CD8-positive, alpha-beta memory T cell (primary cell): ENCODE results near the gene RARS2. TPM values are rescaled to one million over a fixed set of nuclear protein-coding genes. Genes with fewer than 3 reads are reported as not detected.

Experiments used
- CTCF ChIA-PET: fragments of 350-600 bp; sonication (Branson Sonifier 250); formaldehyde crosslinking; loops from one replicate; lab custom pipeline; 2021; ENCODE audit warnings: antibody characterized with exemption; lab: Charles Lee
- POLR2A ChIA-PET: fragments of 350-600 bp; sonication (Branson Sonifier 250); formaldehyde crosslinking; loops from one replicate; lab custom pipeline; 2021; ENCODE audit warnings: antibody characterized with exemption; lab: Charles Lee
- DNase-seq, 5 donors: peaks; one replicate each; pipeline versions ENCODE4 v3.0.0 to v3.0.0-alpha.2; 2020 to 2022; ENCODE audit warnings: mixed read lengths in 1 of 5
- H3K27ac ChIP-seq: one replicate; pipeline ENCODE4 v1.7.0; 2013; ENCODE audit warnings: low read depth, mild to moderate bottlenecking, low read length, moderate library complexity
- H3K27me3 ChIP-seq: 2 replicates; pipeline ENCODE4 v1.7.0; 2013; ENCODE audit warnings: low read length, mild to moderate bottlenecking; ENCODE audit not compliant: insufficient read depth, poor library complexity, severe bottlenecking
- H3K36me3 ChIP-seq: 2 replicates; pipeline ENCODE4 v1.7.0; 2013; ENCODE audit warnings: mild to moderate bottlenecking, low read length, moderate library complexity; ENCODE audit not compliant: insufficient read depth
- H3K4me1 ChIP-seq: 2 replicates; pipeline ENCODE4 v1.7.0; 2013; ENCODE audit warnings: mild to moderate bottlenecking, low read length, moderate library complexity; ENCODE audit not compliant: insufficient read depth
- H3K4me3 ChIP-seq: 2 replicates; pipeline ENCODE4 v1.7.0; 2013; ENCODE audit warnings: mild to moderate bottlenecking, low read length
- H3K9me3 ChIP-seq: 2 replicates; pipeline ENCODE4 v1.7.0; 2013; ENCODE audit warnings: mild to moderate bottlenecking, low read length
- H3K27ac Mint-ChIP-seq, 8 donors: one replicate each; pipeline ENCODE4 v1.8.0; 2020 to 2021; ENCODE audit warnings: mixed read lengths in 8 of 8, mild to moderate bottlenecking in 6 of 8, inconsistent platforms in 3 of 8, moderate library complexity in 3 of 8
- H3K27me3 Mint-ChIP-seq, 2 donors: one replicate each; pipeline ENCODE4 v1.8.0; 2020 to 2021; ENCODE audit warnings: mixed read lengths in 2 of 2, mild to moderate bottlenecking in 1 of 2, moderate library complexity in 1 of 2
- H3K36me3 Mint-ChIP-seq, 3 donors: one replicate each; pipeline ENCODE4 v1.8.0; 2020 to 2021; ENCODE audit warnings: mixed read lengths in 3 of 3, inconsistent platforms in 1 of 3, mild to moderate bottlenecking in 1 of 3
- H3K4me1 Mint-ChIP-seq, 3 donors: one replicate each; pipeline ENCODE4 v1.8.0; 2020 to 2021; ENCODE audit warnings: mixed read lengths in 3 of 3, inconsistent platforms in 1 of 3, mild to moderate bottlenecking in 1 of 3
- H3K4me3 Mint-ChIP-seq, 7 donors: one replicate each; pipeline ENCODE4 v1.8.0; 2020 to 2021; ENCODE audit warnings: mixed read lengths in 7 of 7, mild to moderate bottlenecking in 6 of 7, moderate library complexity in 4 of 7, inconsistent platforms in 2 of 7
- H3K9me3 Mint-ChIP-seq, 5 donors: one replicate each; pipeline ENCODE4 v1.8.0; 2020 to 2022; ENCODE audit warnings: mixed read lengths in 5 of 5, mild to moderate bottlenecking in 3 of 5, moderate library complexity in 2 of 5, inconsistent platforms in 1 of 5
- polyA plus RNA-seq: library from polyadenylated mRNA; unstranded; fragments of 300-500 nt; fragmentation: Illumina TruSeq; gene quantifications from one replicate; pipeline ENCODE4 v1.2.3, GENCODE V29; 2021
- total RNA-seq, 2 experiments: library from RNA; stranded (reverse); gene quantifications; one replicate each; pipeline ENCODE4 v1.2.3, GENCODE V29; 2021

Gene RARS2
- total and polyA plus RNA-seq, 3 experiments from 2014 or later = 19.2 to 27.9 (median 20.6) TPM

- DNase-seq = no peak
- CTCF ChIA-PET = no interaction called here
- Histone ChIP-seq H3K36me3 (no peaks in the 10 kb centered on the region), H3K4me3 (peak overlapping the region; percentile 98), H3K27ac (no peak overlapping the region), H3K4me1 (peaks cover 36% of the 10 kb centered on the region), H3K27me3 (no peaks in the 10 kb centered on the region), H3K9me3 (no peaks in the 10 kb centered on the region)
- H3K4me3 Mint-ChIP-seq = peak overlapping the region; percentile 87 to 98 (median 92)
- POLR2A ChIA-PET = interaction anchor here (1.3 kb wide), 1 partner anchor 111 kb away, joined by 4 read pairs; the partner anchor contains the start of gene AKIRIN2
- H3K36me3 Mint-ChIP-seq = peaks cover 0 to 42% (median 10%) of the 10 kb centered on the region in 3 donors
- H3K4me1 Mint-ChIP-seq = peaks cover 52 to 79% (median 76%) of the 10 kb centered on the region in 3 donors
- peak overlapping the region in 5 of 8 donors; percentile 80 to 99 (median 93) for H3K27ac Mint-ChIP-seq
- H3K9me3 Mint-ChIP-seq = no peaks in the 10 kb centered on the region
- H3K27me3 Mint-ChIP-seq = no peaks in the 10 kb centered on the region
Measured at GRCh38 chr6:87590990-87591389, 1.2 kb upstream of the RARS2 start.

GRCh38 chr6:87590417-87590880 lies 662 bp upstream of the RARS2 start:
- Mint-ChIP-seq H3K4me3 (peak overlapping the region; percentile 87 to 98 (median 92)), H3K27ac (peak overlapping the region; percentile 80 to 99 (median 94)), H3K36me3 (peaks cover 0 to 40% (median 9%) of the 10 kb centered on the region in 3 donors), H3K4me1 (peaks cover 55 to 83% (median 79%) of the 10 kb centered on the region in 3 donors), H3K9me3 (no peaks in the 10 kb centered on the region), H3K27me3 (no peaks in the 10 kb centered on the region)
- Histone ChIP-seq H3K4me3 (peak overlapping the region; percentile 98), H3K27ac (peak overlapping the region; percentile 90), H3K36me3 (no peaks in the 10 kb centered on the region), H3K9me3 (no peaks in the 10 kb centered on the region), H3K27me3 (no peaks in the 10 kb centered on the region), H3K4me1 (peaks cover 37% of the 10 kb centered on the region)
- CTCF ChIA-PET = no interaction called here
- no peak for DNase-seq
- POLR2A ChIA-PET = interaction anchor here (1.4 to 3.1 kb wide), 2 partner anchors 97 to 112 kb away, joined by 3 to 21 read pairs; partner anchors contain the start of gene AKIRIN2

- no peaks in the 10 kb centered on the region for H3K27me3 ChIP-seq
- H3K9me3 Mint-ChIP-seq = no peaks in the 10 kb centered on the region
- peaks cover 61 to 85% (median 81%) of the 10 kb centered on the region in 3 donors for H3K4me1 Mint-ChIP-seq
- H3K27ac ChIP-seq = peak overlapping the region; percentile 90
- peak overlapping the region; percentile 36 to 99 (median 94) for H3K27ac Mint-ChIP-seq
- no peaks in the 10 kb centered on the region for H3K27me3 Mint-ChIP-seq
- H3K9me3 ChIP-seq = no peaks in the 10 kb centered on the region
- peak overlapping the region; percentile 98 for H3K4me3 ChIP-seq
- POLR2A ChIA-PET = interaction anchor here (0.5 to 3.1 kb wide), 7 partner anchors 78 to 1378 kb away, joined by 3 to 21 read pairs (median 3); partner anchors contain the start of gene AKIRIN2
- H3K4me3 Mint-ChIP-seq = peak overlapping the region; percentile 87 to 98 (median 92)
- peaks cover 44% of the 10 kb centered on the region for H3K4me1 ChIP-seq
- CTCF ChIA-PET = interaction anchor here (0.8 kb wide), 1 partner anchor 115 kb away, joined by 3 read pairs; no protein-coding TSS in a partner anchor
- DNase-seq = no peak
- peaks cover 0 to 39% (median 4%) of the 10 kb centered on the region in 3 donors for H3K36me3 Mint-ChIP-seq
- no peaks in the 10 kb centered on the region for H3K36me3 ChIP-seq
Measured at GRCh38 chr6:87588756-87589407, 905 bp downstream of the RARS2 start.

- Mint-ChIP-seq H3K27me3 (no peaks in the 10 kb centered on the region), H3K9me3 (no peaks in the 10 kb centered on the region), H3K4me1 (peaks cover 62 to 92% (median 90%) of the 10 kb centered on the region in 3 donors), H3K27ac (peak overlapping the region in 1 of 8 donors; percentile 7), H3K4me3 (peak overlapping the region in 2 of 7 donors; percentile 12 to 81), H3K36me3 (peaks cover 0 to 57% (median 3%) of the 10 kb centered on the region in 3 donors)
- POLR2A ChIA-PET = interaction anchor here (0.5 kb wide), 1 partner anchor 97 kb away, joined by 3 read pairs; no protein-coding TSS in a partner anchor
- Histone ChIP-seq H3K27me3 (no peaks in the 10 kb centered on the region), H3K4me1 (peaks cover 44% of the 10 kb centered on the region), H3K4me3 (no peak overlapping the region), H3K36me3 (peaks cover 6% of the 10 kb centered on the region), H3K9me3 (no peaks in the 10 kb centered on the region), H3K27ac (no peak overlapping the region)
- no peak for DNase-seq
- CTCF ChIA-PET = no interaction called here
Measured at GRCh38 chr6:87586371-87587077, 3.3 kb downstream of the RARS2 start.

- Mint-ChIP-seq H3K4me1 (peaks cover 42 to 85% (median 77%) of the 10 kb centered on the region in 3 donors), H3K4me3 (no peak overlapping the region), H3K27me3 (no peaks in the 10 kb centered on the region), H3K9me3 (no peaks in the 10 kb centered on the region), H3K27ac (no peak overlapping the region), H3K36me3 (peaks cover 0 to 68% (median 6%) of the 10 kb centered on the region in 3 donors)
- Histone ChIP-seq H3K4me1 (peaks cover 29% of the 10 kb centered on the region), H3K27ac (no peak overlapping the region), H3K36me3 (peaks cover 6% of the 10 kb centered on the region), H3K4me3 (no peak overlapping the region), H3K27me3 (no peaks in the 10 kb centered on the region), H3K9me3 (no peaks in the 10 kb centered on the region)
- no peak for DNase-seq
- POLR2A ChIA-PET = no interaction called here
- CTCF ChIA-PET = interaction anchor here (0.8 kb wide), 1 partner anchor 10 kb away, joined by 3 read pairs; no protein-coding TSS in a partner anchor
Measured at GRCh38 chr6:87583822-87584221, 6.0 kb downstream of the RARS2 start.

- no peaks in the 10 kb centered on the region for H3K36me3 ChIP-seq
- no peak for DNase-seq
- H3K36me3 Mint-ChIP-seq = peaks cover 9 to 48% (median 9%) of the 10 kb centered on the region in 3 donors
- peaks cover 23% of the 10 kb centered on the region for H3K4me1 ChIP-seq
- no peaks in the 10 kb centered on the region for H3K9me3 Mint-ChIP-seq
- no peak overlapping the region for H3K4me3 ChIP-seq
- H3K27ac Mint-ChIP-seq = peak overlapping the region in 4 of 8 donors; percentile 17 to 29 (median 20)
- H3K4me1 Mint-ChIP-seq = peaks cover 49 to 79% (median 66%) of the 10 kb centered on the region in 3 donors
- no peaks in the 10 kb centered on the region for H3K27me3 Mint-ChIP-seq
- H3K4me3 Mint-ChIP-seq = peak overlapping the region in 4 of 7 donors; percentile 4 to 45 (median 30)
- no peaks in the 10 kb centered on the region for H3K27me3 ChIP-seq
- ChIA-PET CTCF (no interaction called here), POLR2A (no interaction called here)
- H3K9me3 ChIP-seq = no peaks in the 10 kb centered on the region
- no peak overlapping the region for H3K27ac ChIP-seq
Measured at GRCh38 chr6:87575423-87575822, 14.4 kb downstream of the RARS2 start.

- H3K4me1 Mint-ChIP-seq = peaks cover 55 to 82% (median 71%) of the 10 kb centered on the region in 3 donors
- peaks cover 9 to 45% (median 11%) of the 10 kb centered on the region in 3 donors for H3K36me3 Mint-ChIP-seq
- CTCF ChIA-PET = no interaction called here
- Histone ChIP-seq H3K36me3 (no peaks in the 10 kb centered on the region), H3K27ac (no peak overlapping the region), H3K27me3 (no peaks in the 10 kb centered on the region), H3K4me3 (no peak overlapping the region), H3K9me3 (no peaks in the 10 kb centered on the region), H3K4me1 (peaks cover 26% of the 10 kb centered on the region)
- POLR2A ChIA-PET = no interaction called here
- no peaks in the 10 kb centered on the region for H3K27me3 Mint-ChIP-seq
- H3K4me3 Mint-ChIP-seq = peak overlapping the region in 5 of 7 donors; percentile 1 to 16 (median 5)
- DNase-seq = no peak
- H3K9me3 Mint-ChIP-seq = no peaks in the 10 kb centered on the region
- peak overlapping the region; percentile 4 to 47 (median 36) for H3K27ac Mint-ChIP-seq
Measured at GRCh38 chr6:87574237-87574804, 15.5 kb downstream of the RARS2 start.
